ENCODE measurements around the gene UGT3A2. TPM values are rescaled to one million over a fixed set of nuclear protein-coding genes. Genes with fewer than 3 reads are reported as not detected.

Gene UGT3A2
- total RNA-seq, 1 donor from 2014 or later, result not detected

- TF ChIP-seq CTCF (IDR thresholded peaks at IDR 0.05), result no peak
- Mint-ChIP-seq H3K4me3 (ENCODE audit: unreplicated experiment) (no peak overlapping the region), H3K27ac (ENCODE audit: unreplicated experiment) (no peak overlapping the region), H3K9me3 (ENCODE audit: low read depth) (peaks cover 15% of the 10 kb centered on the region), H3K4me1 (ENCODE audit: low read depth) (no peaks in the 10 kb centered on the region), H3K27me3 (ENCODE audit: low read depth) (peaks cover 2% of the 10 kb centered on the region), H3K36me3 (ENCODE audit: low read depth) (no peaks in the 10 kb centered on the region)
- no peak for DNase-seq (ENCODE audit: low spot score)
Observed at GRCh38 chr5:36009698-36010097, 57.0 kb downstream of the UGT3A2 start.

- Mint-ChIP-seq H3K27ac (ENCODE audit: unreplicated experiment) (no peak overlapping the region), H3K36me3 (ENCODE audit: low read depth) (no peaks in the 10 kb centered on the region), H3K4me1 (ENCODE audit: low read depth) (no peaks in the 10 kb centered on the region), H3K4me3 (ENCODE audit: unreplicated experiment) (no peak overlapping the region), H3K9me3 (ENCODE audit: low read depth) (peaks cover 3% of the 10 kb centered on the region), H3K27me3 (ENCODE audit: low read depth) (peaks cover 12% of the 10 kb centered on the region)
- DNase-seq (ENCODE audit: low spot score), result no peak
- TF ChIP-seq CTCF (IDR thresholded peaks at IDR 0.05), result no peak
Observed at GRCh38 chr5:36007366-36007765, 59.3 kb downstream of the UGT3A2 start.

GRCh38 chr5:36006163-36006562 is 60.5 kb downstream of the UGT3A2 start:
- Mint-ChIP-seq H3K4me3 (ENCODE audit: unreplicated experiment) (no peak overlapping the region), H3K36me3 (ENCODE audit: low read depth) (no peaks in the 10 kb centered on the region), H3K27ac (ENCODE audit: unreplicated experiment) (no peak overlapping the region), H3K4me1 (ENCODE audit: low read depth) (no peaks in the 10 kb centered on the region), H3K9me3 (ENCODE audit: low read depth) (peaks cover 3% of the 10 kb centered on the region), H3K27me3 (ENCODE audit: low read depth) (peaks cover 12% of the 10 kb centered on the region)
- no peak for DNase-seq (ENCODE audit: low spot score)
- TF ChIP-seq CTCF (IDR thresholded peaks at IDR 0.05), result no peak

GRCh38 chr5:36001032-36001431 is 65.7 kb downstream of the UGT3A2 start:
- Mint-ChIP-seq H3K9me3 (ENCODE audit: low read depth) (no peaks in the 10 kb centered on the region), H3K4me3 (ENCODE audit: unreplicated experiment) (no peak overlapping the region), H3K27me3 (ENCODE audit: low read depth) (peaks cover 19% of the 10 kb centered on the region), H3K27ac (ENCODE audit: unreplicated experiment) (no peak overlapping the region), H3K36me3 (ENCODE audit: low read depth) (no peaks in the 10 kb centered on the region), H3K4me1 (ENCODE audit: low read depth) (no peaks in the 10 kb centered on the region)
- TF ChIP-seq CTCF (IDR thresholded peaks at IDR 0.05), result no peak
- no peak for DNase-seq (ENCODE audit: low spot score)

GRCh38 chr5:35999547-35999946 is 67.1 kb downstream of the UGT3A2 start:
- no peak for DNase-seq (ENCODE audit: low spot score)
- no peaks in the 10 kb centered on the region for H3K9me3 Mint-ChIP-seq (ENCODE audit: low read depth)
- H3K27ac Mint-ChIP-seq (ENCODE audit: unreplicated experiment), result no peak overlapping the region
- H3K4me1 Mint-ChIP-seq (ENCODE audit: low read depth), result no peaks in the 10 kb centered on the region
- no peaks in the 10 kb centered on the region for H3K36me3 Mint-ChIP-seq (ENCODE audit: low read depth)
- no peak overlapping the region for H3K4me3 Mint-ChIP-seq (ENCODE audit: unreplicated experiment)
- TF ChIP-seq CTCF (IDR thresholded peaks at IDR 0.05), result no peak
- peaks cover 21% of the 10 kb centered on the region for H3K27me3 Mint-ChIP-seq (ENCODE audit: low read depth)

All from chondrocyte (in vitro differentiated cells).